Lower leg skin (tissue), 4 donors: ENCODE results near the gene RSPH4A. TPM values are rescaled to one million over a fixed set of nuclear protein-coding genes. Genes with fewer than 3 reads are reported as not detected.

Experiments
- DNase-seq, 2 donors: peaks; one replicate each; pipeline ENCODE4 v3.0.0-alpha.2; 2019; ENCODE audit warnings: low spot score in 2 of 2
- H3K4me3 ChIP-seq: fragments of 200-600 bp; sonication (generic); 2 replicates; pipeline ENCODE4 v1.5.1; 2017; ENCODE audit warnings: mild to moderate bottlenecking, low read depth; ENCODE audit not compliant: poor library complexity, severe bottlenecking
- CTCF ChIP-seq, 3 donors: fragments of 450-650 bp; IDR thresholded peaks; one replicate each; pipeline ENCODE4 v1.5.1; 2016; ENCODE audit warnings: antibody characterized with exemption in 3 of 3, mild to moderate bottlenecking in 3 of 3, moderate library complexity in 2 of 3
- POLR2A ChIP-seq, 2 donors: fragments of 450-650 bp; IDR thresholded peaks; one replicate each; pipeline ENCODE4 v1.6.1; 2016 to 2017; ENCODE audit warnings: antibody characterized with exemption in 2 of 2, mild to moderate bottlenecking in 1 of 2, moderate library complexity in 1 of 2
- WGBS, 2 donors: methylation state at CpG; one replicate each; pipeline ENCODE4 v1.1.5; 2018; 5-methylcytosine and 5-hydroxymethylcytosine counted together
- intact Hi-C: fragments of 100-400 bp; cut with DNase I; formaldehyde crosslinking; loops from one replicate; pipeline ENCODE4 v1.15.0; 2023; ENCODE audit warnings: low total_unique reads
- total RNA-seq, 4 donors: library from RNA; depleted of rRNA; stranded (reverse); fragments of >200 nt; gene quantifications; one replicate each; pipeline ENCODE4 v1.1.0, GENCODE V29; 2016

Gene RSPH4A
- total RNA-seq, 4 donors from 2014 or later, result 0.19 to 0.68 (median 0.34) TPM; not detected in 1

GRCh38 chr6:116572162-116572561 lies 44.1 kb upstream of the RSPH4A start:
- DNase-seq, result no peak
- TF ChIP-seq POLR2A (IDR thresholded peaks at IDR 0.05) (no peak), CTCF (IDR thresholded peaks at IDR 0.05) (no peak)
- 2 to 3% methylated on average over 7 of the region's 7 CpGs for WGBS, 2 donors
- intact Hi-C loops, result no loop called here
- peak overlapping the region; percentile 69 for H3K4me3 ChIP-seq

- 94 to 95% methylated on average over 2 of the region's 2 CpGs for WGBS, 2 donors
- intact Hi-C loops, result no loop called here
- DNase-seq, result no peak
Measured at GRCh38 chr6:116575227-116575626, 41.1 kb upstream of the RSPH4A start.

GRCh38 chr6:116577486-116577885 lies 38.8 kb upstream of the RSPH4A start:
- intact Hi-C loops, result no loop called here
- TF ChIP-seq POLR2A (IDR thresholded peaks at IDR 0.05) (no peak), CTCF (IDR thresholded peaks at IDR 0.05) (no peak)
- WGBS, 2 donors, result 86 to 87% methylated on average over 5 of the region's 5 CpGs

More at GRCh38 chr6:116575227-116575626, 41.1 kb upstream of the RSPH4A start:
- no peak for TF ChIP-seq POLR2A (IDR thresholded peaks at IDR 0.05)
- TF ChIP-seq CTCF (IDR thresholded peaks at IDR 0.05), result no peak
- H3K4me3 ChIP-seq, result no peak overlapping the region

GRCh38 chr6:116578335-116578734 lies 37.9 kb upstream of the RSPH4A start:
- intact Hi-C loops, result no loop called here
- DNase-seq, result no peak
- TF ChIP-seq POLR2A (IDR thresholded peaks at IDR 0.05) (no peak), CTCF (IDR thresholded peaks at IDR 0.05) (no peak)
- no peak overlapping the region for H3K4me3 ChIP-seq

More at GRCh38 chr6:116577486-116577885, 38.8 kb upstream of the RSPH4A start:
- no peak overlapping the region for H3K4me3 ChIP-seq
- no peak for DNase-seq

DNA sequence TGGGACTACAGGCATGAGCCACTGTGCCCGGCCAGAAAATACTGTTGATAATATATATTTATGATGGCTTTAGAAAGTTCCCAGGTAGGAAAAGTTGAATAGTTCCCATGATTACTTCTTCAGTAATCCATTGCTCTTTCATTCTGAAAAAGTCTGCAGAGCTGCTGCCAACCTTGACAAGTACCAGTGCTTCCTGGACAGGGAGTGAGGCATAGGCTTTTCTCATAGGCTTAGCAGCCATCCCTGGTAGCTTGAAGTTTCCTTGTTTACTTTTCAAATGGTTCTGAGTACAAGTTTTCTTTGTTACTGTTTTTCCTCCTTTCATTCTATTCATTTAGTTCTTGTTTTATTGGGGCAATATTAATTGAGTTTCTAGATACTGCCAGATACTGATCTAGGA lies 37.1 kb upstream of the RSPH4A start:
- 100% methylated on average over 1 of the region's 1 CpG for WGBS, 2 donors
- DNase-seq, result no peak
- TF ChIP-seq POLR2A (IDR thresholded peaks at IDR 0.05) (no peak), CTCF (IDR thresholded peaks at IDR 0.05) (no peak)
- intact Hi-C loops, result no loop called here
- H3K4me3 ChIP-seq, result no peak overlapping the region

DNA sequence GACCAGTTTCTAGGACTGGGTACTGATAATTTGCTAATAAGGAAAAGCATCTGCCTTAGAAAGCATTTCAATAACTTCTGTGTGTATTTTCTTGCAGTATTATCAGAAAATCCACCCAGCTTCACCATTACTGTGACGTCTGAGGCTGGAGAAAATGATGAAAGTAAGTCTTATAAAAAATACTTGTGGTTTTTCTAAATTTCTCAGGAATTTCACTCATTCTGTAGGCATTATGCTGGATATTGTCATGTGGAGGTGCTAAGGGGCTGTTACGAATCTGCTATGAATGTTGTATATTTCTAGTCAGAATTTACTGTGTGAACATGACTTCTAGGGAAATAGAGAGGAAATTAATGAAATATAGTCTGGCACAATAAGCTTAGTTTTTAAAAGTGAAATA lies 36.1 kb upstream of the RSPH4A start:
- TF ChIP-seq POLR2A (IDR thresholded peaks at IDR 0.05) (no peak), CTCF (IDR thresholded peaks at IDR 0.05) (no peak)
- DNase-seq, result no peak
- no peak overlapping the region for H3K4me3 ChIP-seq
- WGBS, 2 donors, result 88 to 92% methylated on average over 2 of the region's 2 CpGs
- intact Hi-C loops, result no loop called here
